Upper lobe of left lung (tissue), 6 donors: ENCODE data around the gene IL20RB. TPM values are rescaled to one million over a fixed set of nuclear protein-coding genes. Genes with fewer than 3 reads are reported as not detected.

Source experiments
- total RNA-seq, 6 donors: library from RNA; depleted of rRNA in 4 of 6; stranded (reverse); fragments of >200 nt in 4 of 6; gene quantifications; one replicate each; pipeline versions ENCODE4 v1.1.0 to v1.2.1, GENCODE V29; 2016 to 2021
- donor health status: DM: no; HTN: no; CAD: no; lungs with moderate emphysema.
- donor health status: DM: no; HTN: yes; CAD: no; lungs with severe emphysema.

IL20RB gene
- total RNA-seq, 6 donors from 2014 or later, result 0.80 to 22.9 (median 1.1) TPM

Other genes starting within 250 kb of the IL20RB start
- gene STAG1, start 205.6 kb upstream of the IL20RB start, total RNA-seq, result 10 to 100 TPM; 19.1 to 65.0 (median 34.2) TPM
- gene SLC35G2, start 138.9 kb upstream of the IL20RB start, total RNA-seq, result 10 to 100 TPM in 1 of 6 donors, 1 to 10 TPM in 5; 3.3 to 10.5 (median 6.5) TPM
- 10 to 100 TPM; 26.2 to 61.7 (median 44.8) TPM for gene NCK1, start 95.8 kb upstream of the IL20RB start, total RNA-seq